OCI-LY1 (cell line): ENCODE results near the gene DUSP16.

Source experiments
- CTCF ChIP-seq: fragments of 200-600 bp; sonication (generic), shearing (Covaris generic); IDR thresholded peaks from 2 replicates; pipeline ENCODE4 v1.5.1; 2017; ENCODE audit warnings: mild to moderate bottlenecking, antibody characterized with exemption, low read length, moderate library complexity, mixed read lengths
- EZH2 ChIP-seq: fragments of 200-600 bp; sonication (generic), shearing (Covaris generic); IDR thresholded peaks from 2 replicates; pipeline ENCODE4 v1.8.0; 2017; ENCODE audit warnings: borderline replicate concordance, mixed run types, mild to moderate bottlenecking, antibody characterized with exemption, low read length, moderate library complexity, mixed read lengths

- TF ChIP-seq CTCF (no peak), EZH2 (no peak)
These were observed 31.5 kb downstream of the DUSP16 start for GRCh38 chr12:12531194-12531593.
